HPDE6-E6E7 (cell line): ENCODE data around the gene TPSG1.
"Not testable (repeated sequence)": the region's sequence is repeated elsewhere in the genome, so short reads cannot be mapped to it uniquely, and the experiment has no call there.

Experiments
- DNase-seq: peaks from one replicate; pipeline ENCODE4 v3.0.0; 2011; ENCODE audit warnings: missing footprints; ENCODE audit errors: extremely low spot score

Gene TPSG1

DNA sequence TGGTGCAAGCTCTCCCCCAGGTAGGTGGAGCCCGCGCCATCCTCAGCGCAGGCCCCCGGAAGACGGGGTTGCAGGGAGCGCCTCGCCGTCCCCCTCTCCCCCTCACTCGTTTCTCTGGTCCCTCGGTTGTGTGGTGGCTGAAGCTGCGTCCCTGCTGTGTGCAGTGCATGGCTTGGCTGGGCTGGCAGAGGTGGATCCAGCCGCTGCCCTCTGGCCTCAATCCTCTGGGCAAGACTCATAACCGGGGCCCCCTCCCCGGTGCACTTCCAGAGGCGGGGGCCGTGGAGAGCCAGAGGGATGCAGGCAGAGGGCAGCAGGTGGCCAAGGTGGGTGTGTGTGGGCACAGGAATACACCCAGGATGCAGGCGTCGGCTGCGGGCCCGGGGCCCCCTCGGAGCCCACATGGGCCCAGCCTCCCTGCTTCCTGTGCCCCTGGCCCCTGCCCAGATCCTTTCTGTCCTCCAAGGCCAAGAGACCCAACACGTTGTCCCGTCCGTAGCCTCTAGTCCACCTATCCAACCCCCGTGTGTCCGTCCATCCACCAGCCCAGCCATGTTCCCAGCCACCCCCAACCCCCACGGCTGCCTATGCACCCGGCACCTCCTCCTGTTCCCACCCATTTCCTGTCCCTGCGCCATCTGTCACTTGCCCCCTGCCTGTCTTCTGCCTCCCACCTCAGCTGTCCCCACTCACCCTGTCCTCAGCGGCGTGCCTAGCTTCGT is 9.3 kb downstream of the TPSG1 start:
- no peak for DNase-seq

DNA sequence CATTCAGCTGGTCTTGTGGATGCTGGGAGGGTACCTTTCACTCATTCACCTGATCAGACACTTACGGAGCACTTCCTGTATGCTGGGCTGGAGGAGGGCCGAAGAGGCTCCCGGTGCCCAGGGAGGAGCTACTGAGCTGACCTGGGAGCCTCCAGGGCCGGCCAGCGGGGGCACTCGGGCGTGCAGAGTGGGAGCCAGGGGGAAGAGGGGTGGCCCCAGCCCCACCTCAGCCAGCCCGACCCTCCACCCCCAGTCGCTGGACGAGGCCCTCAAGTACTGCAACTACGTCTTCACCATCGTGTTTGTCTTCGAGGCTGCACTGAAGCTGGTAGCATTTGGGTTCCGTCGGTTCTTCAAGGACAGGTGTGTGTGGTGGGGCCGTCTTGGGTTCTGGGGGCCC is 10.3 kb downstream of the TPSG1 start:
- no peak for DNase-seq

DNA sequence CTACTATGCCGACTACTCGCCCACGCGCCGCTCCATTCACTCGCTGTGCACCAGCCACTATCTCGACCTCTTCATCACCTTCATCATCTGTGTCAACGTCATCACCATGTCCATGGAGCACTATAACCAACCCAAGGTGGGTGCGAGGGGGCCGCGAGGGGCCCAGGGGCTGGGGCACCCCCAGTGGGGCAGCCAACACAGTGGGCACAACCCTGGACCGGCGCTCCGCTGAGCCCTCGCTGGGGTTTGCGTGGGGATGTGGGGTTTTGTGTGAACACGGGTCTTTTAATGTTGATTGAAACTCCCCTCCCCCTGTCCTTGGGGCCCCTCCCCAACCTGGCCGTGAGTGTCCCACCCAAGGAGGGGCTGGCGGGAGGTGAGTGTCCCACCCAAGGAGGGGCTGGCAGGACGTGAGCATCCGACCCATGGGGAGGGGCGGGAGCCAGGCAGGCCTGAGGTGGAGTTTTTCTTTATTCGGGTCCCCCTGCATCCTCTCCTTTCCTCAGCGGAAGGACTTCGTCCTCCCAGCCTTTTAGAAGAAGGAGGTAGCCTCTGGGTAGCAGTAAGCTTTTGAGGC is 11.2 kb downstream of the TPSG1 start:
- DNase-seq, result no peak

DNA sequence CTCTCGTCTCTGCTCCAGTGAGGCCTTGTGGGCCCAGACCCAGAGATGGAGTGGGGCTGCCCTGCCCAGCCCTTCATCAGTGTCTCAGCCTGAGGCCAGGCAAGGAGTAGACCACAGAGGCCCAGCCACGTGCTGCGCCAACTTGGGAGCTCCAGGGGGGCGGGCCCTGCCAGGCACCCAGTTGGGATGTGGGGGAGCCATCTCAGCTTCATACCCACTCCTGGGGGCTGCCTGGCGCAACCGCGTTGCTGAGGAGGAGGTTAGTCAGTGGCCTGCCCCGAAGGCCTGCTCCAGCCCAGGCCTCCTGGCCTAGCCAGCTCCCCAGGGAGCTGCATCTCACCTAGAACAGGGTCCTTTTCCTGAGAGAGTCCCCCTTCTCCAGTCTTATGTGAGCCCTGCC is 11.8 kb downstream of the TPSG1 start:
- DNase-seq, result no peak

DNA sequence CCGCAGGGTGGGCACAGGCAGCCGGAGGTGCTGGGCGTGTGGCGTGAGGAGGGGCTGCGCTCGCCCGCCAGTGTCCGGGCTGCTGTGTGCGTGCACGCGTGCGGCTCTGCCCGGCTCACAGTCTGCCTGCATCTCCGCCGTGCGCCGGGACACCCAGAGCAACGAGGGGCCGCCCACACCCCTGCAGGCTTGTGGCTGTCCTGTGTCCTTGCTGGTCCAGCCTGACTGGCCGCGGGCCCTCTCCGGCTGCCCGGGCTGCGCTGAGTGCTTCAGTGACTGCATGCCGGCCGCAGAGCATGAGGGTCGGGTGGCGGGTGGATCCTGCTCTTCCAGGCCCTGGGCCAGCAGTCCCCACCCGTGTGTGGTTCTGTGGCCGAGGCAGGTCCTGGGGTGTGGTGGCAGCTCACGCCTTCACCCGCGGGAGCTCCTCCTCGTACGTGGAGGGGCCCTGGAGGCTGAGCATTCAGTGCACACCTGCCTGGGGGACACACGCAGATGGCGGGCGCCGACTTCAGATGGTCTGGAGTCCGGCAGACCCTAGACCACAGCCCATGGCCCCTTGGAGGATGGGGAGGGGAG is 12.4 kb downstream of the TPSG1 start:
- no peak for DNase-seq

DNA sequence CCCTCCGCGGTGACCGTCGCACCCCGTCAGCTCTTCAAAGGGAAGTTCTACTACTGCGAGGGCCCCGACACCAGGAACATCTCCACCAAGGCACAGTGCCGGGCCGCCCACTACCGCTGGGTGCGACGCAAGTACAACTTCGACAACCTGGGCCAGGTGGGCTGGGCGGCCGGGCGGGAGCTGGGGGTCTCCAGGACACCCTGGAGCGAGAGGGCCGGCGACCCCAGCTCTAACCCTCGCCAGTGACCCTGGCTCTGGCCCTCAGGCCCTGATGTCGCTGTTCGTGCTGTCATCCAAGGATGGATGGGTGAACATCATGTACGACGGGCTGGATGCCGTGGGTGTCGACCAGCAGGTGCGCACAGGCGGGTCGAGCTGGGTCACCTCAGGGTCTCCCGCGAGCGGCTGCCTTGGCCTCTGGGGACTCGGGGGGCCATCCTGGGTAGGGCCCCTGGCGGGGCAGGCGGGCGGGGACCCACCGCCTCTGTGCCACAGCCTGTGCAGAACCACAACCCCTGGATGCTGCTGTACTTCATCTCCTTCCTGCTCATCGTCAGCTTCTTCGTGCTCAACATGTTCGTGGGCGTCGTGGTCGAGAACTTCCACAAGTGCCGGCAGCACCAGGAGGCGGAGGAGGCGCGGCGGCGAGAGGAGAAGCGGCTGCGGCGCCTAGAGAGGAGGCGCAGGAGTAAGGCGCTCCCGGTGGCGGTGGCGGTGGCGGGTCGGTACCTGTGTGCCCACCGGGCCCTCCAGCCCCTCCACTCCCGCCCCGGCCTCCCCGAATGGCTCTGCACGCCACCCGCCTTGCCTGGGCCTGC is 13.4 kb downstream of the TPSG1 start:
- DNase-seq, result no peak

DNA sequence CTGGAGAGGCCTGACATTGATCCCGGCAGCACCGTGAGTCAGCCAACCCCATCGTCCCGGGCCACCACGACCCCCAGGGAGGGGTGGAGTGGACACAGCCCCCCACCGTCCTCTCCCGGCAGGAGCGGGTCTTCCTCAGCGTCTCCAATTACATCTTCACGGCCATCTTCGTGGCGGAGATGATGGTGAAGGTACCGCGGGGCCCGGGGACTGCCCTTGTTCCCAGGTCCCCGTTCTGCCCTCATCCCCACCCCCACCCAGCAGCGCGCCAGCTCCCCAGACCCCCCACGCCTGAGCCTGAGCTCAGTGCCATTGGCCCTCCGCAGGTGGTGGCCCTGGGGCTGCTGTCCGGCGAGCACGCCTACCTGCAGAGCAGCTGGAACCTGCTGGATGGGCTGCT is 14.6 kb downstream of the TPSG1 start:
- no peak for DNase-seq

DNA sequence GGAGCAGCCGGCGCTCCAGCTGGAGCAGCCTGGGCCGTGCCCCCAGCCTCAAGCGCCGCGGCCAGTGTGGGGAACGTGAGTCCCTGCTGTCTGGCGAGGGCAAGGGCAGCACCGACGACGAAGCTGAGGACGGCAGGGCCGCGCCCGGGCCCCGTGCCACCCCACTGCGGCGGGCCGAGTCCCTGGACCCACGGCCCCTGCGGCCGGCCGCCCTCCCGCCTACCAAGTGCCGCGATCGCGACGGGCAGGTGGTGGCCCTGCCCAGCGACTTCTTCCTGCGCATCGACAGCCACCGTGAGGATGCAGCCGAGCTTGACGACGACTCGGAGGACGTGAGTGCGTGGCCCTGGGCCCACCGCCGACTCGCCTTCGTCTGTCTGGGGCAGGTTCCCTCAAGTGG is 16.0 kb downstream of the TPSG1 start:
- no peak for DNase-seq

DNA sequence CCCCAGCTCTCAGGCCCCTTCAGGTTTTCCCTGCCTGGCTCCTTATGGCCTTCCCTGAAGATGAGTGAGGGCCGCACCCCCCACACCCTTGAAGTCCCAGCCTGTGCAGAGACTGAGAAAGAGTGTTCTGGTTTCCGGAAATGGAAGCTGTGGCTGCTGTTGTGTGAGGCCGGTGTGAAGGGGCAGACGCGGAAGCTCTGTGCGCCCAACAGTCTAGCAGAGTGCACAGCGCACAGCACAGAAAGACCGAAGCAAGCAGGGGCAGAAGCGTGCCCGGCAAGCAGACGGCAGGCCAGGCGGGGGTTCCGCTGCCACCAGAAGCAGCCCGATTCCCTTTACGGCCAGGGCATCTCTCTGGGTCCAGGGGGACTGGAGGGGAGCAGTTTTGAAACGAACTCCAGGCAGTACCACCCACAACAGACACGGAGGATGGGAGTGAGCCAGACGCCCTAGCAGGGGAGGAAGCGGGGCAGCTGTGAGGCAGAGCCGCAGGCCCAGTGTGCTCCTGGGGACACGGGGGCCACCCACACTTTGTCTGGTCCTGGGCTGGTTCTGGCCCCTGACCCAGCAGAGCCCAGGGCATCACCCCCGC is 16.7 kb downstream of the TPSG1 start:
- no peak for DNase-seq

DNA sequence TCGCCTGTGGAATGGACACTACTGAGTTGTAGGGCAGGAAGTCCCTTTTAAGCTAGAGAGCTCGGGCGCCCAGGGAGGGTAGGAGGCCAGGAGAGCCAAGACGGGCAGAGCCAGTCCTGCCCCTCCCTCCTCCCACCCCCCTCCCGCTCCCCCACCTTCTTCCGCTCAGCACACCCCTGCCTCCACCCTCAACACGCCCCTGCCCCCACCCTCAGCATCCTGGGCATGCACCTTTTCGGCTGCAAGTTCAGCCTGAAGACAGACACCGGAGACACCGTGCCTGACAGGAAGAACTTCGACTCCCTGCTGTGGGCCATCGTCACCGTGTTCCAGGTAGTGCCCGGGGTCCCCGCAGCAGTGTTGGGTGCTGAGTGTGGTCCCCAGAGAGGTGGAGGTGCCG is 18.3 kb downstream of the TPSG1 start:
- DNase-seq, result no peak

DNA sequence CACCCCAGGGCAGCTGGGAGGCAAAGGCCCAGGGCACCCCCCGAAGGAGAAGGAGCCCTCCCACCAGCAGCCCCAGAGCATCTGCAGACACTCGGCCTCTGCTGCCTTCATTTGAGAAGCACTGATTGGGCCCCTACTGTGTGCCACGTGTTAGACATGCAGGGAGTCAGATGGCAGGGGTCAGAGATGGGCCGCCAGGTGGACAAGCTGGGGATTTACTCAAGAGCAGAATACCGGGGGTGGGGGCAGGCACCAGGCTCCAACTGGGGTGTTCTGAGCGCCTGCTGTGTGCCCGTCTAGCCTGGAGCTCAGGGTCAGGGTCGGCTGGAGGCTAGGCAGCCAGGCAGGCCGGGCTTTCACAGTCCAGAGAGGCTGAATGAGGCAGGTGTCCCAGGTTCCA is 18.7 kb downstream of the TPSG1 start:
- DNase-seq, result no peak

DNA sequence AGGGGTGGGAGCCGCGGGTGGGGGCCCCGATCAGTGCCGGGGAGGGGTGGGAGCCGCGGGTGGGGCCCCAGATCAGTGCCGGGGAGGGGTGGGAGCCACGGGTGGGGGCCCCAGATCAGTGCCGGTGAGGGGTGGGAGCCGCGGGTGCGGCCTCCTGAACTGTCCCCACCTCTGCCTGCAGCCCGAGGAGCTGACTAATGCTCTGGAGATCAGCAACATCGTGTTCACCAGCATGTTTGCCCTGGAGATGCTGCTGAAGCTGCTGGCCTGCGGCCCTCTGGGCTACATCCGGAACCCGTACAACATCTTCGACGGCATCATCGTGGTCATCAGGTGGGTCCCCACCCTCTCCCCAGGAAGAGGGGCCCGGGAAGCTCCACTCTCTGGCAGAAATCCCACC is 20.1 kb downstream of the TPSG1 start:
- no peak for DNase-seq

DNA sequence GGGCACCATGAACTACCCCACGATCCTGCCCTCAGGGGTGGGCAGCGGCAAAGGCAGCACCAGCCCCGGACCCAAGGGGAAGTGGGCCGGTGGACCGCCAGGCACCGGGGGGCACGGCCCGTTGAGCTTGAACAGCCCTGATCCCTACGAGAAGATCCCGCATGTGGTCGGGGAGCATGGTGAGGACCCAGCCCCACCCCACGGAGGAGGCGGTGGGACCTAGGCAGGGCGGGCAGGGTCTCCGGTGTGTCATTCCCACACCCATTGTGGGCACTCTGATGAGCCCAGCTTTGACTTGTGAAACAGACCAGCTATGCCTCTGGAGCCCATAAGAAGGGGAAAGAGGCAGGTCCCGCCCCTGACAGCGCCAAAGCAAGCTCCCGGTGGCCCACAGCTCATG is 22.8 kb downstream of the TPSG1 start:
- DNase-seq, result no peak

DNA sequence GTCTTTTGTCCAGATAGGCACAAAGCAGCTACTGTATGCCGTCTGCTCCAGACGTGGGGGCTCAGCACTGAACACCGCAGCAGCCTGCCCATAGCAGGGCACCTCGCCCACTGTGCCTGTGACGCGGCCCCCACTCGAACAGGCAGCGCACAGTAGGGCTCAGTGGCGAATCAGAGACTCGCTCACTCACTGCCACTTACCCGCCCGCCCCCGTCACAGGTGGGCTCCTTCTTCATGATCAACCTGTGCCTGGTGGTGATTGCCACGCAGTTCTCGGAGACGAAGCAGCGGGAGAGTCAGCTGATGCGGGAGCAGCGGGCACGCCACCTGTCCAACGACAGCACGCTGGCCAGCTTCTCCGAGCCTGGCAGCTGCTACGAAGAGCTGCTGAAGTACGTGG is 23.6 kb downstream of the TPSG1 start:
- DNase-seq, result no peak

DNA sequence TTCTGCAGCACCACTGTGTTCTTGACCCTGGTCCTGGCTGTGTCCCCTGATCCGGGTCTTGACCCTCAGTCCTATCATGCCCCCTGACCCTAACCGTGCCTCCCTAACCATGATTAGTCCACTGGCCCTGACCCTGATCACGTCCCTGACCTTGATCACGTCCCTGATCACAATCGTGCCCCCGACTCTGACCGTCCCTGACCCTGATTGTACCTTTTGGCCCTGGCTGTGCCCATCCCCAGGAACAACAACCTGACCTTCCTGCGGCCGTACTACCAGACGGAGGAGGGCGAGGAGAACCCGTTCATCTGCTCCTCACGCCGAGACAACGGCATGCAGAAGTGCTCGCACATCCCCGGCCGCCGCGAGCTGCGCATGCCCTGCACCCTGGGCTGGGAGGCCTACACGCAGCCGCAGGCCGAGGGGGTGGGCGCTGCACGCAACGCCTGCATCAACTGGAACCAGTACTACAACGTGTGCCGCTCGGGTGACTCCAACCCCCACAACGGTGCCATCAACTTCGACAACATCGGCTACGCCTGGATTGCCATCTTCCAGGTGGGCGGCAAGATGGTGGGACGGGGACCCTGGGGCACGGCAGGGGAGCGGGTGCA is 24.9 kb downstream of the TPSG1 start:
- DNase-seq, result no peak

DNA sequence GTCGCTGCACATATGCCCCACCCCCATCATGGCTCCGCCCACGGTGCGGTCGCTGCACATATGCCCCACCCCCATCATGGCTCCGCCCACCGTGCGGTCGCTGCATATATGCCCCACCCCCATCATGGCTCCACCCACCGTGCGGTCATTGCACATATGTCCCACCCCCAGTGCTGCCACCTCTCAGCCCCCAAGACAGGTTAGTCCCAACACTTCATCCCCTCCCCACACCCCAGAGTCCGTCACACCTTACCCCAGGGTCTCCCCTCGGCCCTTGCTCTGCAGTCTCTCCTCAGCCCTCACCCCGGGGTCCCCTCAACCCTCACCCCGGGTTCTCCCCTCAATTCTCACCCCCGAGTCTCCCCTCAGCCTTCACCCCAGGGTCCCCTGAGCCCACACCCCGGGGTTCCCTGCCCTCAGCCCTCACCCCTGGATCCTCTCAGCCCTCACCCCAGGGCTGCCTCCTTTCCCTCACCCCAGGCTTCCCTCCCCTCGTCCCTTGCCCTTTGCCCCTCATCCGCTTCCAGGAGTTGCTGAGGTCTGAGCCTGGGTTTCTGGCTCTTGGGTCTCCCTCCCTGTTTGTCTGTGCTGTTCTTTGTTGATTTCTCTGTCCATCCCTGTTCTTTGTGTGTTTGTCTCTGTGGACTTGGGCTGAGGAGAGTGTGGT is 25.6 kb downstream of the TPSG1 start:
- no peak for DNase-seq

DNA sequence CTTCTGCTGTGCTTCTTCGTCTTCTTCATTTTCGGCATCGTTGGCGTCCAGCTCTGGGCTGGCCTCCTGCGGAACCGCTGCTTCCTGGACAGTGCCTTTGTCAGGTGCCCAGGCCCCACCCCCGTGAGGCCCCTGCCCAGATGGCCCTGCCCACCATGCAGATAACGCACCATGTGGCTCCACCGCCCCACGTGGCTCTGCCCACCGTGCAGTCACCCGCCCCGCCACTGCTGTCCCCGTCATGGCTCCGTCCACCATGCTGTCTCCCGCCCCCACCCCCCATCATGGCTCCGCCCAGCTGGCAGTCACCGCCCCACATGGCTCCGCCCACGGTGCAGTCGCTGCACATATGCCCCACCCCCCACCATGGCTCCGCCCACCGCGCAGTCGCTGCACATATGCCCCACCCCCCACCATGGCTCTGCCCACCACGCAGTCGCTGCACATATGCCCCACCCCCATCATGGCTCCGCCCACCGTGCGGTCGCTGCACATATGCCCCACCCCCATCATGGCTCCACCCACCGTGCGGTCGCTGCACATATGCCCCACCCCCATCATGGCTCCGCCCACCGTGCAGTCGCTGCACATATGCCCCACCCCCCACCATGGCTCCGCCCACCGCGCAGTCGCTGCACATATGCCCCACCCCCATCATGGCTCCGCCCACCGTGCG is 26.3 kb downstream of the TPSG1 start:
- not testable (repeated sequence) for DNase-seq

DNA sequence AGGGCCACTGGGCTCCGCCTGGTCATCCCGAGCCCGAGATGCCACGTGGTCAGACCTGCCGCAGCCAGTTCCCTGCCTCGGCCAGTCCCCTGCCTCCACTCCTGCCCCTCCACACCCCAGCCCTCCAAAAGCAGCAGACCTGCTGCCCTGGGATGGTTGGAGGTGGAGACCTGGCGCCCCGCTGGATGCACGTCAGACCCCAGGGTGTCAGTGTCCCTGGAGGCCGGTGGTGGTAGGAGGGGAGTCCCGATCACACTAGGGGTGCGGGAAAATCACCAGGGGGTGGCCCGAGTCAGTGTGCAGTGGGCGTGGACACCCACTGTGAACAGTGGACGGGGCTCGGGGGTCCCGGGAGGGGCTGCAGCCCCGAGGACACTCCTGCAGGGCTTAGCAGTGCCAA is 26.9 kb downstream of the TPSG1 start:
- DNase-seq, result no peak

DNA sequence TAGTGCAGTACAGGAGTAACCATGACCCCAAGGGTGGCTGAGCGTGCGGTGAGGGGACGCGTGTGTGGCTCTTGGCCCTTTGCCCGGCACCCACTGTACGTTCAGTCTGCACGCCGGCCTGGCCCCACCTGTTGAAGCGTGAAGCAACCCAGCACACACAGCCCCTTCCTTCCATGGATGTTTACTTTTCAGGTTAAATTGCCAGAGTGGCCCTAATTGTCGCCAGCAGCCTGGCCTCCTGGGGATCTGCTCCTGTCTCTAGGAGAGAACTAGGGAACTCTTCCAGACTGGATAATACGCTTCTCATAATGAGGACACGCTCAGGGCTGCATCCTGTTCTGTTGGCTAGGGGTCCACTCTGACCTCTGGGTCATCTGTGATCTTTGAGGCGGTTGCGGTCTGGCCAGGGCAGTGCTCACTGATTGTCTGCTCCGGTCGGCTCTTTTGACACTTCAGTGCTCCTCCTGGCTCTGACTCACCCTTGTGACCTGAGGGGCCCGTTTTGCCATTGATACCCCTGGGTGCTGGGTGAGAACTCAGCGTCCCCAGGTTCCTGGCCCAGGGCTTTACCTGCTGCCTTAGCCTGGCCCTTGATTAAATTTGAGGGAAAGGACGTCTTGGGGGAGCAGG is 27.7 kb downstream of the TPSG1 start:
- DNase-seq, result no peak

DNA sequence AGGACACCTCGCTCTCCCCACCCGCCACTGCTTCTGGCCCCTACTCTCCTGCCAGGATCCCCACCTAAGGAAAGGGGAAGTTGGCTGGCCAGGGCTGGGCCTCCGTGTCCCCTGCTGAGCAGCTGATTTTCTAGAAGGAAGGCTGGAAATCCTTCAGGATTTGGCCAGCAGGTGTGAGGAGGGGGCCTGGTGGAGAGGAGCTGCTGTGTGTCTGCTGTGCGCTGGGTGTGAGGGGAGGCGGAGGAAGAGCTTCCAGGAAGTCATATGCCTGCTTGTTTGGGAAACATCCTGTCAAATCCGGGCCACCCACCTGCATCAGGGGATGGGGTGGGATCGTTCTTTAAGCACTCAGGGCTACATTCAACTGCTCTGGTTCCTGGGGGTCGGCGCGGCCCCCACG is 28.6 kb downstream of the TPSG1 start:
- DNase-seq, result no peak

DNA sequence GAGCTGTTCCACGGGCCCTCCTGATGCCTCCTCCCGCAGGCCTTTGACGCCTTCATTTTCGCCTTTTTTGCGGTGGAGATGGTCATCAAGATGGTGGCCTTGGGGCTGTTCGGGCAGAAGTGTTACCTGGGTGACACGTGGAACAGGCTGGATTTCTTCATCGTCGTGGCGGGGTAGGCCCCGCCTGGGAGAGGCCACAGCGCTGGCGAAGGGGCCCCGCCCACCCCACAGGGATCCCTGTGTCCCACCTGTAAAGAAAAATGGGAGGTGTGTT is 29.7 kb downstream of the TPSG1 start:
- DNase-seq, result no peak
